Sciatic nerve (tissue), 2 donors: ENCODE measurements around the gene MYBPC1. TPM values are rescaled to one million over a fixed set of nuclear protein-coding genes. Genes with fewer than 3 reads are reported as not detected.
"Not testable (repeated sequence)": the region's sequence is repeated elsewhere in the genome, so short reads cannot be mapped to it uniquely, and the experiment has no call there.

Experiments
- ATAC-seq: fragments of 200-7000 bp; cut with Tn5 transposase; one replicate; pipeline ENCODE4 v1.9.1; 2020; ENCODE audit warnings: mild to moderate bottlenecking, moderate library complexity
- DNase-seq: peaks from one replicate; pipeline ENCODE4 v3.0.0-alpha.2; 2020; ENCODE audit warnings: low spot score
- intact Hi-C: fragments of 100-400 bp; cut with DNase I; formaldehyde crosslinking; loops from one replicate; pipeline ENCODE4 v1.14.2; 2022
- total RNA-seq: library from RNA; stranded (reverse); fragmentation: NEBNext Ultra II Directional; extraction: Animal tissue kit (Norgen Biotek cat#: 25700); gene quantifications from one replicate; pipeline ENCODE4 v1.2.1, GENCODE V29; 2021
- donor health status: DM: no; HTN: no; CAD: no.
- donor health status: DM: no; HTN: no; CAD: no.

Gene MYBPC1
- total RNA-seq, 1 donor from 2014 or later = 0.13 TPM

- peak; percentile 71 for DNase-seq
- peak; percentile 97 for ATAC-seq
- intact Hi-C loops = no loop called here
Measured at GRCh38 chr12:101713059-101713682, 118.4 kb downstream of the MYBPC1 start.

- intact Hi-C loops = no loop called here
- ATAC-seq (no peak), DNase-seq (no peak)
Measured at GRCh38 chr12:101713930-101714329, 119.2 kb downstream of the MYBPC1 start.

GRCh38 chr12:101714877-101715444 is 120.2 kb downstream of the MYBPC1 start:
- intact Hi-C loops = no loop called here
- ATAC-seq (no peak), DNase-seq (no peak)

- no peak for ATAC-seq
- DNase-seq = no peak
- intact Hi-C loops = no loop called here
Measured at GRCh38 chr12:101719566-101719965, 124.8 kb downstream of the MYBPC1 start.

GRCh38 chr12:101720118-101720517 is 125.3 kb downstream of the MYBPC1 start:
- intact Hi-C loops = no loop called here
- DNase-seq = no peak
- no peak for ATAC-seq

- no peak for ATAC-seq
- no peak for DNase-seq
- intact Hi-C loops = no loop called here
Measured at GRCh38 chr12:101722392-101722791, 127.6 kb downstream of the MYBPC1 start.

- intact Hi-C loops = no loop called here
- no peak for DNase-seq
Measured at GRCh38 chr12:101727098-101727497, 132.3 kb downstream of the MYBPC1 start.

GRCh38 chr12:101729842-101730241 is 135.1 kb downstream of the MYBPC1 start:
- no peak for DNase-seq
- ATAC-seq = no peak
- intact Hi-C loops = no loop called here

More at GRCh38 chr12:101727098-101727497, 132.3 kb downstream of the MYBPC1 start:
- ATAC-seq = no peak

GRCh38 chr12:101732318-101732717 is 137.5 kb downstream of the MYBPC1 start:
- intact Hi-C loops = no loop called here
- DNase-seq = no peak
- ATAC-seq = no peak

- no peak for ATAC-seq
- intact Hi-C loops = no loop called here
- DNase-seq = no peak
Measured at GRCh38 chr12:101733166-101733565, 138.4 kb downstream of the MYBPC1 start.

GRCh38 chr12:101734482-101734881 is 139.7 kb downstream of the MYBPC1 start:
- intact Hi-C loops, ATAC-seq, DNase-seq: not testable (repeated sequence)

Other genes starting within 250 kb of the MYBPC1 start
- 80.6 TPM for gene ARL1, start 187.2 kb upstream of the MYBPC1 start, total RNA-seq
- gene SPIC, start 119.6 kb upstream of the MYBPC1 start, total RNA-seq = 0.40 TPM
- gene CHPT1, start 102.7 kb downstream of the MYBPC1 start, total RNA-seq = 66.3 TPM
- not detected for gene SYCP3, start 144.5 kb downstream of the MYBPC1 start, total RNA-seq
- gene GNPTAB, start 236.0 kb downstream of the MYBPC1 start, total RNA-seq = 45.7 TPM